Testis (tissue), 2 donors: ENCODE measurements around the gene METTL13.

ENCODE experiments used
- POLR2A ChIP-seq: fragments of 450-650 bp; IDR thresholded peaks from one replicate; pipeline ENCODE4 v1.6.1; 2017; ENCODE audit warnings: antibody characterized with exemption, mild to moderate bottlenecking, moderate library complexity
- TF ChIP-seq, protein P1 (sequence below), 3 experiments: fragments of 450-650 bp in 2 of 3; fragments of 200-600 bp in 1 of 3; sonication (generic) in 1 of 3; IDR thresholded peaks; one replicate each; pipeline ENCODE4 v1.5.1; 2016 to 2019; ENCODE audit warnings: antibody characterized with exemption in 3 of 3, mild to moderate bottlenecking in 2 of 3, moderate library complexity in 1 of 3

DNA sequence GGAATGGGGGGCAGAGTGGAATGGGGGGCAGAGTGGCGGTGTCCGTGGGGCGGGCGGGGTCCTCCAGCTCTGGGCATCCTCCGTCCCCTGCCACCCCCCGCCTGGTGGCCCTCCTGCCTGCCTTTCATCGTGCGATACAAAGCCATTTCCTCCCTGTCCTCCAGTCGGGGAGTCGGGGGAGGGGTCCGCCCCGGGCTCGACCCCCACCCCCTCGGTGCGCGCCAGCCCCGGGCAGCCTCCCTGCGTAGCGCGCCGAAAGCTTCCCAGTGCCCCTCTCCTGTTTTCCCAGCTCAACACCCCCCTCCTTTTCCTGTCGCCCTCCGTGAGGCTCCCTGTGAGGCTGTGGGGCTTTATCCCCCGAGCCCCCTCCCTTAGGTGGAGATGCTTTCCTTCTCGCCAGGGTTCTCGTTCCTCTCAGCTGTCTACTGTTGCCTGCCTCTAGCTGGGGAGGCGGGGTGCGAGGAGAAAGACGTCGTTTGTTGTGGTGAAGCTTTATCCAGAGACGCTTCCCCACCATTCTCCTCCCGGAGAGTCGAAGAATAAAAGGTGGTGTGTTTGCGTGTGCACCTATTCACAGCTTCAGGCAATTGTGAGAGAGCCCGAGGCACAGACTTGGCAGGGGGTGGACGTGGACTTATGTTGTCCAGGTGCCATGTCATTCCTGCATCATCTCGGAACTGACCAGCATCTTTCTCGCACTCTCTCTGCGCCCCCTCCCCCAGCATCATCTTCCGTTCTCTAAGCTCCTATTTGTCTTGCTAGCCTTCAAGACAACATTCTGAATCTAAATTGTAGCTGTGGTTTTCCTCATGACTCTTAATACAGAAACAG, 60.7 kb downstream of the METTL13 start:
- TF ChIP-seq POLR2A: no peak
- TF ChIP-seq, protein P1, sequence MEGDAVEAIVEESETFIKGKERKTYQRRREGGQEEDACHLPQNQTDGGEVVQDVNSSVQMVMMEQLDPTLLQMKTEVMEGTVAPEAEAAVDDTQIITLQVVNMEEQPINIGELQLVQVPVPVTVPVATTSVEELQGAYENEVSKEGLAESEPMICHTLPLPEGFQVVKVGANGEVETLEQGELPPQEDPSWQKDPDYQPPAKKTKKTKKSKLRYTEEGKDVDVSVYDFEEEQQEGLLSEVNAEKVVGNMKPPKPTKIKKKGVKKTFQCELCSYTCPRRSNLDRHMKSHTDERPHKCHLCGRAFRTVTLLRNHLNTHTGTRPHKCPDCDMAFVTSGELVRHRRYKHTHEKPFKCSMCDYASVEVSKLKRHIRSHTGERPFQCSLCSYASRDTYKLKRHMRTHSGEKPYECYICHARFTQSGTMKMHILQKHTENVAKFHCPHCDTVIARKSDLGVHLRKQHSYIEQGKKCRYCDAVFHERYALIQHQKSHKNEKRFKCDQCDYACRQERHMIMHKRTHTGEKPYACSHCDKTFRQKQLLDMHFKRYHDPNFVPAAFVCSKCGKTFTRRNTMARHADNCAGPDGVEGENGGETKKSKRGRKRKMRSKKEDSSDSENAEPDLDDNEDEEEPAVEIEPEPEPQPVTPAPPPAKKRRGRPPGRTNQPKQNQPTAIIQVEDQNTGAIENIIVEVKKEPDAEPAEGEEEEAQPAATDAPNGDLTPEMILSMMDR (IDR thresholded peaks at IDR 0.05): no peak
